H4 (cell line): ENCODE measurements around the gene BLZF1. TPM values are rescaled to one million over a fixed set of nuclear protein-coding genes. Genes with fewer than 3 reads are reported as not detected.

Source experiments
- total RNA-seq: library from RNA; depleted of rRNA; stranded (reverse); fragments of >200 nt; shearing (Covaris generic); gene quantifications from 2 replicates; pipeline ENCODE4 v1.2.3, GENCODE V29; 2014; rRNA removed

BLZF1 gene
- total RNA-seq, 1 experiment from 2014 or later = 23.5 TPM

Other genes starting within 250 kb of the BLZF1 start
- 40.6 and 50.4 TPM in 2 replicates for gene NME7, start 398 bp upstream of the BLZF1 start, total RNA-seq
- gene CCDC181, start 59.3 kb downstream of the BLZF1 start, total RNA-seq = 1.1 and 1.7 TPM in 2 replicates
- 16.0 and 17.3 TPM in 2 replicates for gene SLC19A2, start 117.7 kb downstream of the BLZF1 start, total RNA-seq
- gene F5, start 218.3 kb downstream of the BLZF1 start, total RNA-seq = not detected in 2 replicates